B cell (primary cell): ENCODE measurements around the gene FMN2. TPM values are rescaled to one million over a fixed set of nuclear protein-coding genes. Genes with fewer than 3 reads are reported as not detected.

Source experiments
- ATAC-seq: fragments of 200-7000 bp; cut with Tn5 transposase; one replicate; pipeline ENCODE4 v1.10.0; 2021; ENCODE audit warnings: low read depth, mild to moderate bottlenecking, moderate number of reproducible peaks, moderate library complexity
- CTCF ChIA-PET: fragments of 350-600 bp; sonication (Branson Sonifier 250); formaldehyde crosslinking; loops from one replicate; lab custom pipeline; 2021; ENCODE audit warnings: antibody characterized with exemption, inconsistent platforms; lab: Charles Lee
- POLR2A ChIA-PET: fragments of 350-600 bp; sonication (Branson Sonifier 250); formaldehyde crosslinking; loops from one replicate; lab custom pipeline; 2021; ENCODE audit warnings: antibody characterized with exemption; lab: Charles Lee
- DNase-seq: peaks from one replicate; pipeline ENCODE4 v3.0.0; 2013
- H2AFZ ChIP-seq: 2 replicates; pipeline ENCODE4 v1.6.1; 2012; ENCODE audit warnings: mild to moderate bottlenecking, low read depth, low read length; ENCODE audit not compliant: insufficient read depth, poor library complexity, severe bottlenecking
- H3K27ac ChIP-seq, 2 donors: 1 replicate in 1 of 2; 2 replicates in 1 of 2; pipeline ENCODE4 v1.5.1; 2012 to 2013; ENCODE audit warnings: low read length in 2 of 2, mild to moderate bottlenecking in 2 of 2, moderate library complexity in 1 of 2
- H3K27me3 ChIP-seq, 4 experiments: fragments of 200-600 bp in 1 of 4; sonication (generic) in 1 of 4; replicated peaks in 1 of 4; 1 replicate in 2 of 4; 2 replicates in 2 of 4; pipeline versions ENCODE4 v1.6.1 to v1.7.0; 2013 to 2016; ENCODE audit warnings: low read length in 3 of 4, mild to moderate bottlenecking in 2 of 4, mixed read lengths in 1 of 4, moderate library complexity in 1 of 4; ENCODE audit not compliant: insufficient read depth in 4 of 4, control insufficient read depth in 3 of 4; ENCODE audit errors: control extremely low read depth in 1 of 4
- H3K36me3 ChIP-seq, 2 experiments: replicated peaks in 1 of 2; 1 replicate in 1 of 2; 2 replicates in 1 of 2; pipeline versions ENCODE4 v1.6.1 to v1.7.1; 2013; ENCODE audit warnings: low read length in 1 of 2; ENCODE audit not compliant: insufficient read depth in 2 of 2, control insufficient read depth in 1 of 2; ENCODE audit errors: control extremely low read depth in 1 of 2, extremely low read depth in 1 of 2
- H3K4me1 ChIP-seq, 2 donors: fragments of 200-600 bp in 1 of 2; sonication (generic) in 1 of 2; 1 replicate in 1 of 2; 2 replicates in 1 of 2; pipeline versions ENCODE4 v1.5.1 to v1.6.1; 2013 to 2017; ENCODE audit warnings: low read length in 2 of 2; ENCODE audit not compliant: control insufficient read depth in 2 of 2, insufficient read depth in 2 of 2
- H3K4me2 ChIP-seq: replicated peaks from 2 replicates; pipeline ENCODE3; 2012; ENCODE audit warnings: mild to moderate bottlenecking, low read depth, low read length; ENCODE audit not compliant: poor library complexity, severe bottlenecking
- H3K4me3 ChIP-seq, 5 experiments: fragments of 200-600 bp in 1 of 5; sonication (generic) in 1 of 5; 1 replicate in 3 of 5; 2 replicates in 2 of 5; pipeline versions ENCODE4 v1.5.1 to v1.7.0; 2011 to 2016; ENCODE audit warnings: low read length in 4 of 5, mild to moderate bottlenecking in 4 of 5, low read depth in 2 of 5, control low read depth in 1 of 5, moderate library complexity in 1 of 5; ENCODE audit not compliant: insufficient read depth in 1 of 5; ENCODE audit errors: control extremely low read depth in 1 of 5, extremely low read depth in 1 of 5
- H3K79me2 ChIP-seq: fragments of 200-600 bp; sonication (generic); one replicate; pipeline ENCODE4 v1.6.0; 2016; ENCODE audit warnings: low read length; ENCODE audit not compliant: control insufficient read depth, insufficient read depth
- H3K9ac ChIP-seq: fragments of 200-600 bp; sonication (generic); 2 replicates; pipeline ENCODE4 v1.6.1; 2017; ENCODE audit warnings: mild to moderate bottlenecking, low read length, moderate library complexity
- H3K9me3 ChIP-seq, 3 donors: one replicate each; pipeline versions ENCODE4 v1.6.1 to v1.7.1; 2013; ENCODE audit warnings: low read length in 2 of 3; ENCODE audit not compliant: control insufficient read depth in 2 of 3, insufficient read depth in 1 of 3; ENCODE audit errors: control extremely low read depth in 1 of 3
- H4K20me1 ChIP-seq: 2 replicates; pipeline ENCODE4 v1.6.0; 2012; ENCODE audit warnings: mild to moderate bottlenecking, low read length; ENCODE audit not compliant: insufficient read depth, control insufficient read depth, poor library complexity, severe bottlenecking
- H3K27ac Mint-ChIP-seq: one replicate; pipeline ENCODE4 v1.8.0; 2021; ENCODE audit warnings: mixed read lengths
- H3K27me3 Mint-ChIP-seq: one replicate; pipeline ENCODE4 v1.8.0; 2021; ENCODE audit warnings: mixed read lengths
- H3K4me1 Mint-ChIP-seq: one replicate; pipeline ENCODE4 v1.8.0; 2021; ENCODE audit warnings: mixed read lengths
- H3K4me3 Mint-ChIP-seq: one replicate; pipeline ENCODE4 v1.8.0; 2021; ENCODE audit warnings: mixed read lengths
- H3K9me3 Mint-ChIP-seq: one replicate; pipeline ENCODE4 v1.8.0; 2022; ENCODE audit warnings: mixed read lengths; ENCODE audit not compliant: insufficient read depth
- EZH2 ChIP-seq: IDR thresholded peaks from 2 replicates; pipeline ENCODE4 v1.6.1; 2012; ENCODE audit warnings: borderline replicate concordance, low read depth, mild to moderate bottlenecking, moderate library complexity, low read length; ENCODE audit not compliant: insufficient read depth, poor library complexity, severe bottlenecking
- WGBS: methylation state at CpG from one replicate; pipeline ENCODE4 v1.1.5; 2013; ENCODE audit warnings: missing lambda C conversion rate; ENCODE audit not compliant: insufficient coverage; 5-methylcytosine and 5-hydroxymethylcytosine counted together
- intact Hi-C: fragments of 100-400 bp; cut with micrococcal nuclease; formaldehyde crosslinking; loops from one replicate; pipeline ENCODE4 v1.10.0; 2022
- polyA plus RNA-seq: library from polyadenylated mRNA; depleted of rRNA; stranded (reverse); fragments of >200 nt; gene quantifications from 2 replicates; pipeline ENCODE4 v1.2.3, GENCODE V29; 2012
- total RNA-seq, 2 donors: library from RNA; stranded (reverse); fragments of 120-200 nt in 1 of 2; gene quantifications; 1 replicate in 1 of 2; 2 replicates in 1 of 2; pipeline versions ENCODE4 v1.2.3 to v1.2.4, GENCODE V29; 2013 to 2022
- TF ChIP-seq, protein P1 (sequence below): fragments of 200-600 bp; IDR thresholded peaks from one replicate; pipeline ENCODE4 v1.8.0; 2022; ENCODE audit warnings: antibody characterized with exemption, mild to moderate bottlenecking

FMN2 gene
- total and polyA plus RNA-seq, 2 donors (not counting 1 experiment from before 2014, with no cell fraction given), result not detected

DNA sequence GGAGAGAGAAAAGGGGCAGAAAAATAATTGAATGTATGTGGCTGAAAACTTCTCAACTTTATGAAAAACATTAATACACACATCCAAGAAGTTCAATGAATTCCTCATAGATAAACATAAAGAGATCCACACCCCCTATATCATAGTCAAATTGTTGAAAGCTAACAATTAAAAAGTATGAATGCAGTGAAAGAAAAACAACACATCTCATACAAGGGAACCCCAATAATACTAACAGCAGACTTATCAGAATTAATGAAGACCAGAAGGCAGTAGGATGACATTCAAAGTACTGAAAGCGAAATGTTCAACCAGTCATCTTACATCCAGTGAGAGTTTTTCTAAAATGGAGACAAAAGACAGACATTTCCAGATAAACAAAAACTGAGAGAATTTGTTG is 134.4 kb downstream of the FMN2 start:
- ATAC-seq, result no peak
- no peak for TF ChIP-seq EZH2
- TF ChIP-seq, protein P1, sequence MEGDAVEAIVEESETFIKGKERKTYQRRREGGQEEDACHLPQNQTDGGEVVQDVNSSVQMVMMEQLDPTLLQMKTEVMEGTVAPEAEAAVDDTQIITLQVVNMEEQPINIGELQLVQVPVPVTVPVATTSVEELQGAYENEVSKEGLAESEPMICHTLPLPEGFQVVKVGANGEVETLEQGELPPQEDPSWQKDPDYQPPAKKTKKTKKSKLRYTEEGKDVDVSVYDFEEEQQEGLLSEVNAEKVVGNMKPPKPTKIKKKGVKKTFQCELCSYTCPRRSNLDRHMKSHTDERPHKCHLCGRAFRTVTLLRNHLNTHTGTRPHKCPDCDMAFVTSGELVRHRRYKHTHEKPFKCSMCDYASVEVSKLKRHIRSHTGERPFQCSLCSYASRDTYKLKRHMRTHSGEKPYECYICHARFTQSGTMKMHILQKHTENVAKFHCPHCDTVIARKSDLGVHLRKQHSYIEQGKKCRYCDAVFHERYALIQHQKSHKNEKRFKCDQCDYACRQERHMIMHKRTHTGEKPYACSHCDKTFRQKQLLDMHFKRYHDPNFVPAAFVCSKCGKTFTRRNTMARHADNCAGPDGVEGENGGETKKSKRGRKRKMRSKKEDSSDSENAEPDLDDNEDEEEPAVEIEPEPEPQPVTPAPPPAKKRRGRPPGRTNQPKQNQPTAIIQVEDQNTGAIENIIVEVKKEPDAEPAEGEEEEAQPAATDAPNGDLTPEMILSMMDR, result no peak
- DNase-seq, result no peak
- no CpG with 5 or more reads among the region's 1 CpG for WGBS
- Histone ChIP-seq H3K27me3 (no peaks in the 10 kb centered on the region), H3K9me3 (peaks cover 2 to 8% (median 3%) of the 10 kb centered on the region in 3 donors), H4K20me1 (no peaks in the 10 kb centered on the region), H2AFZ (no peak overlapping the region), H3K27ac (no peak overlapping the region), H3K4me1 (no peaks in the 10 kb centered on the region), H3K9ac (no peak overlapping the region), H3K4me2 (no peak overlapping the region), H3K4me3 (no peak overlapping the region), H3K79me2 (no peaks in the 10 kb centered on the region), H3K36me3 (no peaks in the 10 kb centered on the region)
- peaks cover 16% of the 10 kb centered on the region for H3K9me3 Mint-ChIP-seq
- ChIA-PET POLR2A (no interaction called here), CTCF (no interaction called here)
- no peak overlapping the region for H3K4me3 Mint-ChIP-seq
- intact Hi-C loops, result no loop called here
- H3K27ac Mint-ChIP-seq, result no peak overlapping the region
- no peaks in the 10 kb centered on the region for H3K4me1 Mint-ChIP-seq
- H3K27me3 Mint-ChIP-seq, result no peaks in the 10 kb centered on the region

DNA sequence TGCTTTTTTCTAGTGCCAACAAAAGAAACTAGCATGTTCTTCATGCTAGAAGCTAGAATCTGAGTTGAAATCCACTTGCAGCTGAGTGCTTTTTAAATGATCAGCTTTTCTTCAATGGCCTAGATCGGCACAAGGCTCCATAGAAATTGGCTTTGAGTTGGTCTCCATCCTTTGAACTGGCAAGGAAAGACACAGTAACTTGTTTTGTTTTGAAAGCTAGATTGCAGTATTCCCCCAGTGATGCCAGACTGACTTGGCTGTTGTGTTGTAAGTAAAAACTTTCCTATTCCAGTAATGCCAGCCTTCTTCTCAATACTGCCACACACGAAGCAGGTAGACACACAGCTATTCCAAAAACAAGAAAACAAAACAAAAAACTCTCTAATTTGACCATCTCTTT is 139.1 kb downstream of the FMN2 start:
- Histone ChIP-seq H4K20me1 (no peaks in the 10 kb centered on the region), H3K4me1 (no peaks in the 10 kb centered on the region), H3K4me3 (no peak overlapping the region), H3K9ac (no peak overlapping the region), H3K4me2 (no peak overlapping the region), H3K27me3 (no peaks in the 10 kb centered on the region), H2AFZ (no peak overlapping the region), H3K27ac (no peak overlapping the region), H3K79me2 (no peaks in the 10 kb centered on the region), H3K9me3 (peaks cover 1 to 5% (median 3%) of the 10 kb centered on the region in 3 donors), H3K36me3 (no peaks in the 10 kb centered on the region)
- WGBS, result 68% methylated on average over 2 of the region's 2 CpGs
- H3K4me1 Mint-ChIP-seq, result no peaks in the 10 kb centered on the region
- no peak overlapping the region for H3K4me3 Mint-ChIP-seq
- ATAC-seq (no peak), DNase-seq (no peak)
- intact Hi-C loops, result no loop called here
- ChIA-PET CTCF (no interaction called here), POLR2A (no interaction called here)
- H3K9me3 Mint-ChIP-seq, result peaks cover 7% of the 10 kb centered on the region
- H3K27me3 Mint-ChIP-seq, result no peaks in the 10 kb centered on the region
- no peak overlapping the region for H3K27ac Mint-ChIP-seq
- no peak for TF ChIP-seq EZH2
- TF ChIP-seq, protein P1, result no peak
